Measurements from ENCODE around the gene KIF16B. TPM values are rescaled to one million over a fixed set of nuclear protein-coding genes. Genes with fewer than 3 reads are reported as not detected.

Gene KIF16B
- total and polyA plus RNA-seq, 2 experiments from 2014 or later: 6.5 to 11.1 TPM

DNA sequence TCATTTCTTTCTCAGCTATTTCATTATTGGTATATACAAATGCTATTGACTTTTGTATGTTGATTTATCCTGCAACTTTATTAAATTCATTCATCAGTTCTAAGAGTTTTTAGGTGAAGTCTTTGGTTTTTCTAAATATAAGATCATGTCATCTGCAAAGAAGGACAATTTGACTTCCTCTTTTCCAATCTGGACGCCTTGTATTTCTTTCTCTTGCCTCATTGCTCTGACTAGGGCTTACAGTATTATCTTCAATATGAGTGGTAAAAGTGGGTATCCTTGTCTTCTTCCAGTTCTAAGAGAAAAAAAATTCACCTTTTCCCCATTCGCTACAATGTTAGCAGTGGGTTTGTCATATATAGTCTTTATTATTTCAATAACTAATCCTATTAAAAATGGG, 38.0 kb downstream of the KIF16B start:
- peaks cover 2% of the 10 kb centered on the region for H3K27me3 Mint-ChIP-seq (ENCODE audit: insufficient read depth, low read depth, poor library complexity)
- H3K4me2 ChIP-seq: no peak overlapping the region
- no peak overlapping the region for H3K27ac Mint-ChIP-seq
- H3K4me3 ChIP-seq: no peak overlapping the region
- no peaks in the 10 kb centered on the region for H4K20me1 ChIP-seq (replicated peaks; ENCODE audit: insufficient read depth)
- no peaks in the 10 kb centered on the region; the same call in 1 of the 2 replicates for H3K79me2 ChIP-seq (replicated peaks; ENCODE audit: insufficient read depth)
- H3F3A ChIP-seq (replicated peaks; ENCODE audit: low read depth): no peaks in the 10 kb centered on the region
- TF ChIP-seq, protein P1, sequence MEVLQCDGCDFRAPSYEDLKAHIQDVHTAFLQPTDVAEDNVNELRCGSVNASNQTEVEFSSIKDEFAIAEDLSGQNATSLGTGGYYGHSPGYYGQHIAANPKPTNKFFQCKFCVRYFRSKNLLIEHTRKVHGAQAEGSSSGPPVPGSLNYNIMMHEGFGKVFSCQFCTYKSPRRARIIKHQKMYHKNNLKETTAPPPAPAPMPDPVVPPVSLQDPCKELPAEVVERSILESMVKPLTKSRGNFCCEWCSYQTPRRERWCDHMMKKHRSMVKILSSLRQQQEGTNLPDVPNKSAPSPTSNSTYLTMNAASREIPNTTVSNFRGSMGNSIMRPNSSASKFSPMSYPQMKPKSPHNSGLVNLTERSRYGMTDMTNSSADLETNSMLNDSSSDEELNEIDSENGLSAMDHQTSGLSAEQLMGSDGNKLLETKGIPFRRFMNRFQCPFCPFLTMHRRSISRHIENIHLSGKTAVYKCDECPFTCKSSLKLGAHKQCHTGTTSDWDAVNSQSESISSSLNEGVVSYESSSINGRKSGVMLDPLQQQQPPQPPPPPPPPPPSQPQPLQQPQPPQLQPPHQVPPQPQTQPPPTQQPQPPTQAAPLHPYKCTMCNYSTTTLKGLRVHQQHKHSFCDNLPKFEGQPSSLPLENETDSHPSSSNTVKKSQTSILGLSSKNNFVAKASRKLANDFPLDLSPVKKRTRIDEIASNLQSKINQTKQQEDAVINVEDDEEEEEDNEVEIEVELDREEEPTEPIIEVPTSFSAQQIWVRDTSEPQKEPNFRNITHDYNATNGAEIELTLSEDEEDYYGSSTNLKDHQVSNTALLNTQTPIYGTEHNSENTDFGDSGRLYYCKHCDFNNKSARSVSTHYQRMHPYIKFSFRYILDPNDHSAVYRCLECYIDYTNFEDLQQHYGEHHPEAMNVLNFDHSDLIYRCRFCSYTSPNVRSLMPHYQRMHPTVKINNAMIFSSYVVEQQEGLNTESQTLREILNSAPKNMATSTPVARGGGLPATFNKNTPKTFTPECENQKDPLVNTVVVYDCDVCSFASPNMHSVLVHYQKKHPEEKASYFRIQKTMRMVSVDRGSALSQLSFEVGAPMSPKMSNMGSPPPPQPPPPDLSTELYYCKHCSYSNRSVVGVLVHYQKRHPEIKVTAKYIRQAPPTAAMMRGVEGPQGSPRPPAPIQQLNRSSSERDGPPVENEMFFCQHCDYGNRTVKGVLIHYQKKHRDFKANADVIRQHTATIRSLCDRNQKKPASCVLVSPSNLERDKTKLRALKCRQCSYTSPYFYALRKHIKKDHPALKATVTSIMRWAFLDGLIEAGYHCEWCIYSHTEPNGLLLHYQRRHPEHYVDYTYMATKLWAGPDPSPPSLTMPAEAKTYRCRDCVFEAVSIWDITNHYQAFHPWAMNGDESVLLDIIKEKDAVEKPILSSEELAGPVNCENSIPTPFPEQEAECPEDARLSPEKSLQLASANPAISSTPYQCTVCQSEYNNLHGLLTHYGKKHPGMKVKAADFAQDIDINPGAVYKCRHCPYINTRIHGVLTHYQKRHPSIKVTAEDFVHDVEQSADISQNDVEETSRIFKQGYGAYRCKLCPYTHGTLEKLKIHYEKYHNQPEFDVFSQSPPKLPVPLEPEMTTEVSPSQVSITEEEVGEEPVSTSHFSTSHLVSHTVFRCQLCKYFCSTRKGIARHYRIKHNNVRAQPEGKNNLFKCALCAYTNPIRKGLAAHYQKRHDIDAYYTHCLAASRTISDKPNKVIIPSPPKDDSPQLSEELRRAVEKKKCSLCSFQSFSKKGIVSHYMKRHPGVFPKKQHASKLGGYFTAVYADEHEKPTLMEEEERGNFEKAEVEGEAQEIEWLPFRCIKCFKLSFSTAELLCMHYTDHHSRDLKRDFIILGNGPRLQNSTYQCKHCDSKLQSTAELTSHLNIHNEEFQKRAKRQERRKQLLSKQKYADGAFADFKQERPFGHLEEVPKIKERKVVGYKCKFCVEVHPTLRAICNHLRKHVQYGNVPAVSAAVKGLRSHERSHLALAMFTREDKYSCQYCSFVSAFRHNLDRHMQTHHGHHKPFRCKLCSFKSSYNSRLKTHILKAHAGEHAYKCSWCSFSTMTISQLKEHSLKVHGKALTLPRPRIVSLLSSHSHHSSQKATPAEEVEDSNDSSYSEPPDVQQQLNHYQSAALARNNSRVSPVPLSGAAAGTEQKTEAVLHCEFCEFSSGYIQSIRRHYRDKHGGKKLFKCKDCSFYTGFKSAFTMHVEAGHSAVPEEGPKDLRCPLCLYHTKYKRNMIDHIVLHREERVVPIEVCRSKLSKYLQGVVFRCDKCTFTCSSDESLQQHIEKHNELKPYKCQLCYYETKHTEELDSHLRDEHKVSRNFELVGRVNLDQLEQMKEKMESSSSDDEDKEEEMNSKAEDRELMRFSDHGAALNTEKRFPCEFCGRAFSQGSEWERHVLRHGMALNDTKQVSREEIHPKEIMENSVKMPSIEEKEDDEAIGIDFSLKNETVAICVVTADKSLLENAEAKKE (CRISPR knock-in tag; IDR thresholded peaks at IDR 0.05): no peak
- no peak for TF ChIP-seq POLR2AphosphoS5 (IDR thresholded peaks at IDR 0.05; ENCODE audit: low read depth)
- TF ChIP-seq EZH2phosphoT487 (IDR thresholded peaks at IDR 0.05; ENCODE audit: unreplicated experiment): no peak
- no peak for TF ChIP-seq STAT1 (IDR thresholded peaks at IDR 0.05; ENCODE audit: unreplicated experiment)
- TF ChIP-seq JUNB (IDR thresholded peaks at IDR 0.05; ENCODE audit: unreplicated experiment): no peak
- TF ChIP-seq ZNF114 (CRISPR knock-in tag; IDR thresholded peaks at IDR 0.05): no peak
- TF ChIP-seq, protein P2, sequence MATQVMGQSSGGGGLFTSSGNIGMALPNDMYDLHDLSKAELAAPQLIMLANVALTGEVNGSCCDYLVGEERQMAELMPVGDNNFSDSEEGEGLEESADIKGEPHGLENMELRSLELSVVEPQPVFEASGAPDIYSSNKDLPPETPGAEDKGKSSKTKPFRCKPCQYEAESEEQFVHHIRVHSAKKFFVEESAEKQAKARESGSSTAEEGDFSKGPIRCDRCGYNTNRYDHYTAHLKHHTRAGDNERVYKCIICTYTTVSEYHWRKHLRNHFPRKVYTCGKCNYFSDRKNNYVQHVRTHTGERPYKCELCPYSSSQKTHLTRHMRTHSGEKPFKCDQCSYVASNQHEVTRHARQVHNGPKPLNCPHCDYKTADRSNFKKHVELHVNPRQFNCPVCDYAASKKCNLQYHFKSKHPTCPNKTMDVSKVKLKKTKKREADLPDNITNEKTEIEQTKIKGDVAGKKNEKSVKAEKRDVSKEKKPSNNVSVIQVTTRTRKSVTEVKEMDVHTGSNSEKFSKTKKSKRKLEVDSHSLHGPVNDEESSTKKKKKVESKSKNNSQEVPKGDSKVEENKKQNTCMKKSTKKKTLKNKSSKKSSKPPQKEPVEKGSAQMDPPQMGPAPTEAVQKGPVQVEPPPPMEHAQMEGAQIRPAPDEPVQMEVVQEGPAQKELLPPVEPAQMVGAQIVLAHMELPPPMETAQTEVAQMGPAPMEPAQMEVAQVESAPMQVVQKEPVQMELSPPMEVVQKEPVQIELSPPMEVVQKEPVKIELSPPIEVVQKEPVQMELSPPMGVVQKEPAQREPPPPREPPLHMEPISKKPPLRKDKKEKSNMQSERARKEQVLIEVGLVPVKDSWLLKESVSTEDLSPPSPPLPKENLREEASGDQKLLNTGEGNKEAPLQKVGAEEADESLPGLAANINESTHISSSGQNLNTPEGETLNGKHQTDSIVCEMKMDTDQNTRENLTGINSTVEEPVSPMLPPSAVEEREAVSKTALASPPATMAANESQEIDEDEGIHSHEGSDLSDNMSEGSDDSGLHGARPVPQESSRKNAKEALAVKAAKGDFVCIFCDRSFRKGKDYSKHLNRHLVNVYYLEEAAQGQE (IDR thresholded peaks at IDR 0.05; ENCODE audit: unreplicated experiment): no peak
- no peak for TF ChIP-seq EZH2 (IDR thresholded peaks at IDR 0.05; ENCODE audit: low read depth, unreplicated experiment)
- TF ChIP-seq, protein P3, sequence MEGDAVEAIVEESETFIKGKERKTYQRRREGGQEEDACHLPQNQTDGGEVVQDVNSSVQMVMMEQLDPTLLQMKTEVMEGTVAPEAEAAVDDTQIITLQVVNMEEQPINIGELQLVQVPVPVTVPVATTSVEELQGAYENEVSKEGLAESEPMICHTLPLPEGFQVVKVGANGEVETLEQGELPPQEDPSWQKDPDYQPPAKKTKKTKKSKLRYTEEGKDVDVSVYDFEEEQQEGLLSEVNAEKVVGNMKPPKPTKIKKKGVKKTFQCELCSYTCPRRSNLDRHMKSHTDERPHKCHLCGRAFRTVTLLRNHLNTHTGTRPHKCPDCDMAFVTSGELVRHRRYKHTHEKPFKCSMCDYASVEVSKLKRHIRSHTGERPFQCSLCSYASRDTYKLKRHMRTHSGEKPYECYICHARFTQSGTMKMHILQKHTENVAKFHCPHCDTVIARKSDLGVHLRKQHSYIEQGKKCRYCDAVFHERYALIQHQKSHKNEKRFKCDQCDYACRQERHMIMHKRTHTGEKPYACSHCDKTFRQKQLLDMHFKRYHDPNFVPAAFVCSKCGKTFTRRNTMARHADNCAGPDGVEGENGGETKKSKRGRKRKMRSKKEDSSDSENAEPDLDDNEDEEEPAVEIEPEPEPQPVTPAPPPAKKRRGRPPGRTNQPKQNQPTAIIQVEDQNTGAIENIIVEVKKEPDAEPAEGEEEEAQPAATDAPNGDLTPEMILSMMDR (conservative IDR thresholded peaks at IDR 0.05; ENCODE audit: low read depth in 2 of 2): no peak
- TF ChIP-seq, protein P4, sequence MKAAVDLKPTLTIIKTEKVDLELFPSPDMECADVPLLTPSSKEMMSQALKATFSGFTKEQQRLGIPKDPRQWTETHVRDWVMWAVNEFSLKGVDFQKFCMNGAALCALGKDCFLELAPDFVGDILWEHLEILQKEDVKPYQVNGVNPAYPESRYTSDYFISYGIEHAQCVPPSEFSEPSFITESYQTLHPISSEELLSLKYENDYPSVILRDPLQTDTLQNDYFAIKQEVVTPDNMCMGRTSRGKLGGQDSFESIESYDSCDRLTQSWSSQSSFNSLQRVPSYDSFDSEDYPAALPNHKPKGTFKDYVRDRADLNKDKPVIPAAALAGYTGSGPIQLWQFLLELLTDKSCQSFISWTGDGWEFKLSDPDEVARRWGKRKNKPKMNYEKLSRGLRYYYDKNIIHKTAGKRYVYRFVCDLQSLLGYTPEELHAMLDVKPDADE (IDR thresholded peaks at IDR 0.05): no peak
- no peak for TF ChIP-seq CREB1 (CRISPR knock-in tag; IDR thresholded peaks at IDR 0.05; ENCODE audit: low read depth)
- no peak for TF ChIP-seq ZNF331 (CRISPR knock-in tag; IDR thresholded peaks at IDR 0.05; ENCODE audit: low read depth)
- no peak for TF ChIP-seq NANOG (IDR thresholded peaks at IDR 0.05; ENCODE audit: borderline replicate concordance)
- H2AFZ ChIP-seq: no peak overlapping the region
- H3K4me3 Mint-ChIP-seq: no peak overlapping the region
- H3K27me3 ChIP-seq (ENCODE audit: insufficient read depth): no peaks in the 10 kb centered on the region
- H3K36me3 Mint-ChIP-seq (ENCODE audit: low read depth): peaks cover 7% of the 10 kb centered on the region; the same call in 2 of the 3 replicates
- no peaks in the 10 kb centered on the region for H3K36me3 ChIP-seq (ENCODE audit: insufficient read depth)
- H3K4me1 ChIP-seq (ENCODE audit: insufficient read depth): no peaks in the 10 kb centered on the region
- ATAC-seq (no peak), DNase-seq (ENCODE audit: low spot score) (no peak)
- no peaks in the 10 kb centered on the region for H3K9me2 ChIP-seq (ENCODE audit: insufficient read depth)
- H3K4me1 Mint-ChIP-seq: peaks cover 10% of the 10 kb centered on the region
- H3K27ac ChIP-seq (ENCODE audit: low read depth): no peak overlapping the region
- no peaks in the 10 kb centered on the region for H3K9me3 Mint-ChIP-seq

All from GM23338 (cell line).